ENCODE results near the gene AFF3.

AFF3 gene, protein sequence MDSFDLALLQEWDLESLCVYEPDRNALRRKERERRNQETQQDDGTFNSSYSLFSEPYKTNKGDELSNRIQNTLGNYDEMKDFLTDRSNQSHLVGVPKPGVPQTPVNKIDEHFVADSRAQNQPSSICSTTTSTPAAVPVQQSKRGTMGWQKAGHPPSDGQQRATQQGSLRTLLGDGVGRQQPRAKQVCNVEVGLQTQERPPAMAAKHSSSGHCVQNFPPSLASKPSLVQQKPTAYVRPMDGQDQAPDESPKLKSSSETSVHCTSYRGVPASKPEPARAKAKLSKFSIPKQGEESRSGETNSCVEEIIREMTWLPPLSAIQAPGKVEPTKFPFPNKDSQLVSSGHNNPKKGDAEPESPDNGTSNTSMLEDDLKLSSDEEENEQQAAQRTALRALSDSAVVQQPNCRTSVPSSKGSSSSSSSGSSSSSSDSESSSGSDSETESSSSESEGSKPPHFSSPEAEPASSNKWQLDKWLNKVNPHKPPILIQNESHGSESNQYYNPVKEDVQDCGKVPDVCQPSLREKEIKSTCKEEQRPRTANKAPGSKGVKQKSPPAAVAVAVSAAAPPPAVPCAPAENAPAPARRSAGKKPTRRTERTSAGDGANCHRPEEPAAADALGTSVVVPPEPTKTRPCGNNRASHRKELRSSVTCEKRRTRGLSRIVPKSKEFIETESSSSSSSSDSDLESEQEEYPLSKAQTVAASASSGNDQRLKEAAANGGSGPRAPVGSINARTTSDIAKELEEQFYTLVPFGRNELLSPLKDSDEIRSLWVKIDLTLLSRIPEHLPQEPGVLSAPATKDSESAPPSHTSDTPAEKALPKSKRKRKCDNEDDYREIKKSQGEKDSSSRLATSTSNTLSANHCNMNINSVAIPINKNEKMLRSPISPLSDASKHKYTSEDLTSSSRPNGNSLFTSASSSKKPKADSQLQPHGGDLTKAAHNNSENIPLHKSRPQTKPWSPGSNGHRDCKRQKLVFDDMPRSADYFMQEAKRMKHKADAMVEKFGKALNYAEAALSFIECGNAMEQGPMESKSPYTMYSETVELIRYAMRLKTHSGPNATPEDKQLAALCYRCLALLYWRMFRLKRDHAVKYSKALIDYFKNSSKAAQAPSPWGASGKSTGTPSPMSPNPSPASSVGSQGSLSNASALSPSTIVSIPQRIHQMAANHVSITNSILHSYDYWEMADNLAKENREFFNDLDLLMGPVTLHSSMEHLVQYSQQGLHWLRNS (N-terminal part only)

DNA sequence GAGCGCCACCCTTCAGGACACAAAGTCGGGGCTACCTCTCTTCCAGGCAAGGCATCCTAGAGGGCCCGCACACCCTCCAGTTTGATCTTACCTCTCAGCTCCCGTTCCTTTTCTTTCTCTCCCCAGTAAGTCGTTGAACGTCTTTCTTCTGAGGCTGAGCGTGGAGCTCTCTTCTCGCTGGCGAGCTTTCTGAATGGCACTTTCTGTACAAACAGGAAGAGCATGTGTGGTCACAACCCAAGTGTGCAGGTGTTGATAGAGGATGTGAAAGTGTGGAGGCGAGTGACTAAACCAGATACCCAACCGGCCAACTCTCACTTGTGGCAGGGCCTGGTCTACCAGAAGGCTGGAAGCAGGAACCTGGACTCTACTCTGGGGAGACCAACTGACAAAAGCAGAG, at the start of gene AFF3:
Gene AFF3, minus strand, starts transcription at position 198 of the 400 bp plus-strand sequence. CDS start 38,136 bp downstream, outside the sequence.
- TF ChIP-seq L3MBTL2 (conservative IDR thresholded peaks at IDR 0.05) (no peak), BHLHE40 (IDR thresholded peaks at IDR 0.05; ENCODE audit: borderline replicate concordance) (no peak), SP1 (IDR thresholded peaks at IDR 0.05) (no peak), CTBP1 (IDR thresholded peaks at IDR 0.05; ENCODE audit: borderline replicate concordance) (no peak), ARNT (IDR thresholded peaks at IDR 0.05) (no peak), SUZ12 (IDR thresholded peaks at IDR 0.05) (no peak), ELF4 (IDR thresholded peaks at IDR 0.05) (no peak), TARDBP (IDR thresholded peaks at IDR 0.05) (no peak), FOXK2 (IDR thresholded peaks at IDR 0.05) (no peak), ZNF384 (IDR thresholded peaks at IDR 0.05) (no peak), LEF1 (IDR thresholded peaks at IDR 0.05; ENCODE audit: borderline replicate concordance) (no peak), FOXM1 (IDR thresholded peaks at IDR 0.05; ENCODE audit: borderline replicate concordance) (no peak), NFRKB (IDR thresholded peaks at IDR 0.05) (no peak), HDGF (IDR thresholded peaks at IDR 0.05; ENCODE audit: borderline replicate concordance) (no peak)
- TF ChIP-seq, protein P1, sequence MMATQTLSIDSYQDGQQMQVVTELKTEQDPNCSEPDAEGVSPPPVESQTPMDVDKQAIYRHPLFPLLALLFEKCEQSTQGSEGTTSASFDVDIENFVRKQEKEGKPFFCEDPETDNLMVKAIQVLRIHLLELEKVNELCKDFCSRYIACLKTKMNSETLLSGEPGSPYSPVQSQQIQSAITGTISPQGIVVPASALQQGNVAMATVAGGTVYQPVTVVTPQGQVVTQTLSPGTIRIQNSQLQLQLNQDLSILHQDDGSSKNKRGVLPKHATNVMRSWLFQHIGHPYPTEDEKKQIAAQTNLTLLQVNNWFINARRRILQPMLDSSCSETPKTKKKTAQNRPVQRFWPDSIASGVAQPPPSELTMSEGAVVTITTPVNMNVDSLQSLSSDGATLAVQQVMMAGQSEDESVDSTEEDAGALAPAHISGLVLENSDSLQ (IDR thresholded peaks at IDR 0.05), result no peak
- no peak for DNase-seq (ENCODE audit: extremely low spot score)
- CTCF ChIA-PET, result no interaction called here
- POLR2A ChIA-PET, result no interaction called here

DNA sequence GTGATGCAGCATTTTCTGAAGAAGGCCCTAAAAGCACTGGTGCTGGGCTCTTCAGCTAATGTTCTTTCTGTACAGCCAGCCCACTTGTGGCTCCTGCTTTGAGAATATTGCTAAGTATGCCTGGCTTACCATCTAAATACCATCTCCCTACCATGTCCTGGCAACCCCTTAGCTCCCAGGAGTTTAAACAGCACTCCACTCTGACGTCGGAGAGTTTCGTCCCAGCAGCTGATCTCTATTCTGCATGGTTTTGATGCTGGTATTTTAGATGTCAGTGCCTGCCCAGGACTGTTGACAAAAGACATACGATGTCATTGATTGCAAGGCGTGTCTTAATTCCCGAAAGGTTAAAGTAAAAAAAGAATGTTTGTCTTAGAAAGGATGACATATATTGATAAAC, 47.0 kb upstream of the AFF3 start:
- DNase-seq (ENCODE audit: extremely low spot score), result no peak
- ChIA-PET POLR2A (no interaction called here), CTCF (interaction anchor here (0.6 to 0.7 kb wide), 2 partner anchors 156 to 205 kb away, joined by 3 read pairs; no protein-coding TSS in a partner anchor)
- no peak for TF ChIP-seq CTBP1 (IDR thresholded peaks at IDR 0.05; ENCODE audit: borderline replicate concordance)
- TF ChIP-seq TARDBP (IDR thresholded peaks at IDR 0.05), result no peak
- TF ChIP-seq NFRKB (IDR thresholded peaks at IDR 0.05), result no peak
- TF ChIP-seq ELF4 (IDR thresholded peaks at IDR 0.05), result no peak
- no peak for TF ChIP-seq FOXK2 (IDR thresholded peaks at IDR 0.05)
- TF ChIP-seq FOXA1 (IDR thresholded peaks at IDR 0.05), result no peak
- TF ChIP-seq, protein P1 (IDR thresholded peaks at IDR 0.05), result no peak
- TF ChIP-seq HDGF (IDR thresholded peaks at IDR 0.05; ENCODE audit: borderline replicate concordance), result no peak
- TF ChIP-seq SUZ12 (IDR thresholded peaks at IDR 0.05), result no peak
- TF ChIP-seq FOXM1 (IDR thresholded peaks at IDR 0.05; ENCODE audit: borderline replicate concordance), result no peak
- no peak for TF ChIP-seq ARNT (IDR thresholded peaks at IDR 0.05)
- TF ChIP-seq LEF1 (IDR thresholded peaks at IDR 0.05; ENCODE audit: borderline replicate concordance), result no peak
- TF ChIP-seq SP1 (IDR thresholded peaks at IDR 0.05), result no peak

DNA sequence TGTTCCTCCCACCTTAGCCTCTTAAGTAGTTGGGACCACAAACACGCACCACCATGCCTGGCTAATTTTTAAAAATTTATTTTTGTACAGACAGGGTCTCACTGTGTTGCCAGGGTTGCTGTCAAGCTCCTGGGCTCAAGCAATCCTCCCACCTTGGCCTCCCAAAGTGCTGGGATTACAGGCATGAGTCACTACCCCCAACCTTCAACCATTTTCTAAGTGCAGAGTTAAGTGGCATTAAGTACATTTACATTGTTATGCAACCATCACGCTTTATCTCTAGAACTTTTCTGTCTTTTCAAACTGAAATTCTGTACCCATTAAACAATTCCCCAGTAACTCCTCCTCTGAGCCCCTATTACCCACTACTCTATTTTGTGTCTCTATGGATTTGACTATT, 45.9 kb upstream of the AFF3 start:
- ChIA-PET POLR2A (no interaction called here), CTCF (no interaction called here)
- TF ChIP-seq SUZ12 (IDR thresholded peaks at IDR 0.05) (no peak), FOXA1 (IDR thresholded peaks at IDR 0.05) (no peak), FOXK2 (IDR thresholded peaks at IDR 0.05) (no peak), ELF4 (IDR thresholded peaks at IDR 0.05) (no peak), L3MBTL2 (conservative IDR thresholded peaks at IDR 0.05) (no peak), CTBP1 (IDR thresholded peaks at IDR 0.05; ENCODE audit: borderline replicate concordance) (no peak), TARDBP (IDR thresholded peaks at IDR 0.05) (no peak), SP1 (IDR thresholded peaks at IDR 0.05) (no peak), LEF1 (IDR thresholded peaks at IDR 0.05; ENCODE audit: borderline replicate concordance) (no peak), HDGF (IDR thresholded peaks at IDR 0.05; ENCODE audit: borderline replicate concordance) (no peak), NFRKB (IDR thresholded peaks at IDR 0.05) (no peak), FOXM1 (IDR thresholded peaks at IDR 0.05; ENCODE audit: borderline replicate concordance) (no peak), ARNT (IDR thresholded peaks at IDR 0.05) (no peak), ZNF384 (IDR thresholded peaks at IDR 0.05) (no peak), BHLHE40 (IDR thresholded peaks at IDR 0.05; ENCODE audit: borderline replicate concordance) (no peak)
- TF ChIP-seq, protein P1 (IDR thresholded peaks at IDR 0.05), result no peak
- DNase-seq (ENCODE audit: extremely low spot score), result no peak

DNA sequence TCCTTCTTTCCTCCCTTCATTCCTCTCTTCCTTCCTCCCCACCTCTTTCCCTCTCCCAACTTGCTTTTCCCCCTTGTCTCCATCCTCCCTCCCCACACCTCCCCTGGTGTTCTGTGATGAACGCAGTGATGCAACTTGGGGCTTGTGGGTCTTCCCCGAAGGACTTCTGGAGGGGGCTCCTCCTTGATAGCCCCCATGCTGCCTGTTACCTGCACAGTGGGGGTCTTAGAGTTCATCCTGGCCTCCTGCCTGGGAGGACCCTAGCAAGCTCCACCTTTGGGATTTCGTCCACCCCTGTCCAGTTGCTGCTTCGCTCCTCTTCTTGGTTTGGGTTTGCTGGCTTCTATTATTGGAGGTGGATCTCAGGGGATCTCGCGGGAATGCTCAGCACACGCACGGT, 43.7 kb upstream of the AFF3 start:
- DNase-seq (ENCODE audit: extremely low spot score), result no peak
- CTCF ChIA-PET, result no interaction called here
- no peak for TF ChIP-seq LEF1 (IDR thresholded peaks at IDR 0.05; ENCODE audit: borderline replicate concordance)
- TF ChIP-seq ELF4 (IDR thresholded peaks at IDR 0.05), result no peak
- TF ChIP-seq ARNT (IDR thresholded peaks at IDR 0.05), result no peak
- TF ChIP-seq TARDBP (IDR thresholded peaks at IDR 0.05), result no peak
- TF ChIP-seq, protein P1 (IDR thresholded peaks at IDR 0.05), result no peak
- TF ChIP-seq L3MBTL2 (conservative IDR thresholded peaks at IDR 0.05), result no peak
- TF ChIP-seq SUZ12 (IDR thresholded peaks at IDR 0.05), result no peak
- TF ChIP-seq ZNF384 (IDR thresholded peaks at IDR 0.05), result no peak
- TF ChIP-seq HDGF (IDR thresholded peaks at IDR 0.05; ENCODE audit: borderline replicate concordance), result no peak
- no peak for TF ChIP-seq FOXA1 (IDR thresholded peaks at IDR 0.05)
- TF ChIP-seq SP1 (IDR thresholded peaks at IDR 0.05), result no peak
- TF ChIP-seq CTBP1 (IDR thresholded peaks at IDR 0.05; ENCODE audit: borderline replicate concordance), result no peak
- no peak for TF ChIP-seq FOXK2 (IDR thresholded peaks at IDR 0.05)
- POLR2A ChIA-PET, result no interaction called here

Data from HEK293T (cell line).